HT-29 (cell line): ENCODE measurements around the gene RNASET2. TPM values are rescaled to one million over a fixed set of nuclear protein-coding genes. Genes with fewer than 3 reads are reported as not detected.

Experiments used
- DNase-seq: peaks from one replicate; pipeline ENCODE4 v3.0.0-alpha.2; 2015; ENCODE audit warnings: low spot score
- total RNA-seq: library from RNA; depleted of rRNA; stranded (reverse); fragments of >200 nt; shearing (Covaris generic); gene quantifications from 2 replicates; pipeline ENCODE4 v1.2.3, GENCODE V29; 2014

RNASET2 gene
- total RNA-seq, 1 experiment from 2014 or later = 281 TPM

DNA sequence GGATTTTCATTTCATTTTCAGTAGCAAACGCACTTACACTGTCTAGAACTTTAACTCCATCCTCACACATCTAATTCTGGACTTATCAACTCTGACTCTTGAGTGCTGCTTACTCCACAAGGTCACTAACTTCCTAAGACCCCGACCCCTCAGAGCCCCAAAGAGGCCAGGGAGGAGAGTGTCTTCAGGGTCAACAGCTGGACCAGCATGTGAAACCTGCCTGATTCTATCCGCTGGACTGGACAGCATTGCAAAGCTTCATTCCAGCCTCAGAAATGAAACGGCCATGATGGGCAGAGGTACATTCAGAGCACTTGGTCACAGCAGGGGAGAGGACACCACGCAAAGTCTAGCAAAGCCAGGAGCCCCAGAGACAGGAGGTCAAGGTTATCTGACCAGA, 9.1 kb downstream of the RNASET2 start:
- DNase-seq = no peak

GRCh38 chr6:166946125-166946524, 10.2 kb downstream of the RNASET2 start:
- no peak for DNase-seq

DNA sequence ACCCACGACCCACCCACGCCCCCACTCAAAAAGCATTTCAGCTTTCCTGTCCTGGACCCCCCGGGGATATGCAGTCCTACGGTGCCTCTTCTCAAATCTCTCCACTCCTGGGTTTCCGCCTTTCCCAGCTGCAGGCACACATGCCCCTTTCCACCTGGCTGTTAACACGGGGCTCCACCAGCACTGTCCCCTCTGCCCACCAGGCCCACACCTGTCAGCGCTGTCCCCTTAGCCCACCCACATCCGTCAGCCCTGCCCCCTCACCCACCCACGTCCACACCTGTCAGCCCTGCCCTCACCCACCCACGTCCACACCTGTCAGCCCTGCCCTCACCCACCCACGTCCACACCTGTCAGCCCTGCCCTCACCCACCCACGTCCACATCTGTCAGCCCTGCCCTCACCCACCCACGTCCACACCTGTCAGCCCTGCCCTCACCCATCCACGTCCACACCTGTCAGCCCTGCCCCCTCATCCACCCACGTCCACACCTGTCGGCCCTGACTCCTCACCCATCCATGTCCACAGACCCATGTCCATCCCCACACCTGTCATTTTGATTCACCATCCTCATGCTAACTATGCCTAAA, 11.6 kb downstream of the RNASET2 start:
- no peak for DNase-seq

DNA sequence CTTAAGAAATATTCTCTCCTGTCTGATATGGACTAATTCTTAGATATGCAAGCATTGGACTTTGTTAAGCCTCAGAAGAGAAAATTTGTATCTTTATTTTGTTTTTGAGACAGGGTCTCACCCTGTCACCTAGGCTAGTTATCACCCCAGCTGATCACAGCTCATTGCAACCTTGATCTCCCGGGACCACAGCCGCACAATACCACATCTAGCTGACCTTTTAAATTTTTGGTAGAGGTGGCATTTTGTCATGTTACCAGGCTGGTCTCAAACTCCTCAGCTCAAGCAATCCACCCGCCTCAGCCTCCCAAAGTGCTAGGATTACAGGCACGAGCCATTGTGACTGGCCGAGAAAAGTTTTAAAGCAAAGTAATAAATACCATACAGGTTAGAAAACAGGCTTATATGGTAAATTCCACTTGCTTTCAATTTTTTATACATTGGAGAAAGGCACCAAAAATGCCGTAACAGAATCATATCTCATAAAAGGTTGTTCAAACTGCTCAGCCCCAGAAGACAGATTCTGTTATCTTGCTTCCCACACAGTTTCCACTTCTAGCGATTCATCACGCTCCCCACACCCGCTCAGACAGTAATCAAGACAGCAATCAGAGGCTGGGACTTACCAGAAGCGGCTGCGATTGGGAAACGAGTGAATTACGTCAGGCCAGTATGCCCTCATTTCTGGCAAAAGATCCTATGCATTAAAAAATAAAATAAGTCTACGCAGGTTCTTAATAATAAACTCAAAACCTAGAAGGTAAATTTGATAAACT, 13.8 kb downstream of the RNASET2 start:
- DNase-seq = no peak

DNA sequence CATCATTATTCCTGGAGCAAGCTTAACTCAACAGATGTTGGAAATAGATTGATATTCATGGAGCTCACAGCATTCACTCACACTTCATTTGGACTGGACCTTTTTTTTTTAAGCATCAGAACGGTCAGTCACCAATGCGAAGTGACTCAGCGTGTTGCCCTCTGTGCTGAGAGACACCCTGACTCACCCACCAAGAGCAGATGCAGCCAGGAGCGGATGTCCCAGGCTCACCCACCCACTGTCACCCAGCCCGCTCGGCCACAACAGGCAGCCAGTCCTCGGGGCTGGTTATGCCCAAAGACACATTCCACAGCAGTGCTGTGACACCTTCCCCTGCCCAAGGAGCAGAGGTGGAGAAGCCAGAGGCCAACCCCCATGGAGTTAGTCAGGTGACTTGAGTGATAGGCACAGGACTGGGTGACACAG, 15.7 kb downstream of the RNASET2 start:
- no peak for DNase-seq

GRCh38 chr6:166939894-166940293, 16.5 kb downstream of the RNASET2 start:
- DNase-seq = no peak

DNA sequence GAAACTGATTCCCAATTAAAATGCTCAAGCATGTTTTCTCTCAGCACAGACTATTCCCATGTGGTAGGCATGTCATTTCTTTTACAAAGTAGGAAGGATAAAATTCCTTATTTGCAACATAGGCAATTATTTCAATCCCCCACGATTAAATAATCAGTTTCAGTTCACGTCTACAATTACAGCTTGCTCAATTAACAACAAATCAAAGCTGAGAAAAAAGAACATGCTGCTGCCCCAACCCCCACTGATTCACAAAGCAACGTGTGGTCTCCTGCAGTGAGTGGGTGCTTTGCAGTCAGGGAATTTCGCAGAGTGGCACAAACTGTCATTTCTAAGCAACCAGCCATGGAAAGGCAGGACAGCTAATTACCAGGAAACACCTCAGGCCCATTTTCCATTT, 17.0 kb downstream of the RNASET2 start:
- no peak for DNase-seq

- no peak for DNase-seq
Observed at GRCh38 chr6:166938704-166939103, 17.6 kb downstream of the RNASET2 start.

- DNase-seq = no peak
Observed at GRCh38 chr6:166938150-166938549, 18.2 kb downstream of the RNASET2 start.

GRCh38 chr6:166937746-166938145, 18.6 kb downstream of the RNASET2 start:
- no peak for DNase-seq

DNA sequence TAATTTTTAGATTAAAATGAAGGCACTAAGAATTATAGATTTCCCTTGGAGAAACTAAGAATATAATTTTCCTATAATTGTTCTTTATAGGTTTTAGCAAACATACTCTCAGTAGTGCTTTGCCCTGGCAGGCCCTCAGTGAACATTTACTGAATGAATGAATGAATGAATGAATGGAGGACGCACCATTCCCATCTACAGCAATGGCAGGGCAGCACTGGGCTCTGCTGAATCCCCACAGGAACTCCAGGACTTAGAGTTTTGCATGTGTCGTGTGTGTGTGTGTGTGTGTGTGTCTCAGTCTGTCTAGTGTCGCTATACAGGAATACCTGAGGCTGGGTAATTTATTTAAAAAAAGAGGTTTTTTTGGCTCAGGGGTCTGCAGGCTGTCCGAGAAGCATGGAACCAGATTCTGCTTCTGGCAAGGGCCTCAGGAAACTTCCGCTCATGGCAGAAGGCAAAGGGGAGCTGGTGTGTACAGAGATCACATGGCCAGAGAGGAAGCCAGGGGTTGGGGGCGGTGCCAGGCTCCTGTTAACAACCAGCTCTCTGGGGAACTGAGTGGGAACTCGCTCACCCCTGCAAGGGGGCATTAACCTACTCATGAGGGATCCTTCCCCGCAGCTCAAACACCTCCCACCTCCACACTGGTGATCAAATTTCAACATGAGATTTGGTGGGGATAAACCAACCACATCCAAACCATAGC, 20.1 kb downstream of the RNASET2 start:
- no peak for DNase-seq

GRCh38 chr6:166935353-166935752, 21.0 kb downstream of the RNASET2 start:
- DNase-seq = no peak

GRCh38 chr6:166934174-166934573, 22.2 kb downstream of the RNASET2 start:
- no peak for DNase-seq

DNA sequence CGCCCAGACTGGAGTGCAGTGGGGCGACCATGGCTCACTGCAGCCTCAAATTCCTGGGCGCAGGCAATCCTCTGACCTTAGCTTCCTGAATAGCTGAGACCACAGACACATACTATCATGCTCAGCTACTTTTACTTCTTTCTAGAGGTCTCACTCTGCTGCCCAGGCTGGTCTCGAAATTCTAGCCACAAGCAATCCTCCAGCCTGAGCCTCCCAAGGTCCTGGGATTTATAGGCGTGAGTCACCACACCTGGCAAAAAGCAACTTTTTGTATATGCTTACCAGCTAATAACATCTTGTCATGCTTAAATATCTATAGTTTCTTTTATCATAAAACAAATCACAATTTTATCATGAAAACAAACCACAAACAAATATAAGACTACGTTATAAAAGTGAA, 23.0 kb downstream of the RNASET2 start:
- DNase-seq = no peak

DNA sequence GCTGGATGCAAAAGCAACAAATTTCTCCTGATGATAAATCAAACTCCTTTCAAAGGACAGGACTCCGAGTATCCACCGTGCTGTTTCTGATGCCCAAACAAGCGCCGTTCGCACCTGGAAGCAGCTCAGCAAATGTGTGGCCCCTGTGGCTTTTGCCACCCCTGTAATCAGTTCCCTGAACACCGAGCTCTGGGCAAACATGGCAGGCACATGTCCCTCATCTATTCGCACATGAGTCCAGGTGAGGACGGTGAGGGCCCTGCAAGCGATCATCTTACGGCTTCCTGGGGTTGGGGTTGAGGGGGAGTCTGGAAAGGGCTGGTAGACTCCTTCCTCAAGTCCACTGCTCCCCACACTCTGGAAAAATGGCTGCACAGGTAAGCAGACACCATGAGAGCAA, 23.7 kb downstream of the RNASET2 start:
- no peak for DNase-seq

- DNase-seq = no peak
Observed at GRCh38 chr6:166932116-166932515, 24.2 kb downstream of the RNASET2 start.

DNA sequence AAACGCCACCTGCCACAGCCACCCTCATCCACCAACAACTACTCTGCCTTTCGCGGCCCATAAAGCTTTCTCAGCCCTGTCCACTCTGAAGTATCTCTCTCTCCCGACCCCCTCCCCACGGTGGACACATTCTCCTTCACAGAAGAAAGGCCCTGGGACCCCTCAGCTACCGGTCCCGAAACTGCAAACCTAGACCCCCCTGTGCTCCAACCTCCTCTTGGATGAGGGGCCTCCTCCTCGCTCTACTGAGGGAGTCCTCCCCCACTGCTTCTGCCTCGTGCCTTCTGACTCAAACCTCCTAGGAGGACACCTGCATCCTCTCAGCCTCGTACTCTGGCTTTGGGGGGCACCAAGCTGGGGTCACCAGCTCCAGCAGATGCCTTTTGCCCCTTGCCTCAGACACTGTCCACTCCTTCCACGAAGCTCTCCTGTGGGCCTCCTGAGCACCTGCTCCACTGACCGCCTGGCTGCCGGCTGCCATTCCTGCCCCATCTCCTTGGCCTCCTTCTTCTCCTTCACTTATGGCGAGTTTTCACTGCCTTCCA, 24.9 kb downstream of the RNASET2 start:
- DNase-seq = no peak

DNA sequence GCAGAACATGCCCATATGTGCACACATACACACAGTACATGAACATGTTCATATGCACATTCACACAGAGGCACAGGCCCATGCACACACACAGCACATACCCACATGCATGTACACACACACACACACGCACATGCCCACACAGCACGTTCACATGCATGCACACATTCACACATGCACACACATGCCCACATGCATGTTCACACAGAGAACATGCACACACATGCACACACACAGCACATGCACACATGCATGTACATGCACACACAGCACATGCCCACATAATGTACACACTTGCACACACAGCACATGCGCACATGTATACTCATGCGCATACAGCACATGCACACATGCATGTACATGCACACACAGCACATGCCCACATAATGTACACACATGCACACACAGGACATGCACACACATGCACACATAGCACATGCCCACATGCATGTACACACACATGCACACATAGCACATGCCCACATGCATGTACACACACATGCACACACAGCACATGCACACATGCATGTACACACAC, 25.9 kb downstream of the RNASET2 start:
- DNase-seq = no peak

DNA sequence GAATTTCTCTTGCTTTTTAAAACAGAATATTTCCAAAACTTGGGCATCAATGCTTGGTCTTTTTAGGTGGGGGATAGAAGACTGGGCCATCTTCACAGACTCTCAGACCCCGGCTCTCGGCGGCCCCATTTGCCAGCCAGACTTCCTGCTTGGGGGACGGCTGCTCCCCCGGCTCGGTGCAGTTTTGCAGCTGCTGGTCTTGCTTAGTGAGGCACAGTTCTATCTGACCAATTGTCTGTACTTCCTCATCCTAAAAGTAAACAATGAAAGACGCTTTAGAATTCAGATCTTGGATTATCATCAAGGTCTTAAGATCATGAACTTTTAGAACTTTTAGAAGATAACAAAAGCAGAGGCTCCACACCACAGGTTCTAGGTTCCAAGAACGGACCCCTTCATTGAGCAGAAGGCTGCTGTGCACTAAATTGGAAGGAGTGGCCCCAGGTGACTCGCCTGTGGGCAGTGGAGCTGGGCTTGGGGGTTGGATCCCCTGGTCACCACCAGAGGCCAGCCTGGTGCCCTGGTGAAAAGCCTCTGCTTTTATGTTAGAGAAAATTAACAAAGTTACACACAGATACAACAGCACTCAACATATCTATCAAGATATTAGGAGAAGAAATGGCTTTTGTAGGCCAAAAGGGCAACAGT, 26.7 kb downstream of the RNASET2 start:
- no peak for DNase-seq

- DNase-seq = no peak
Observed at GRCh38 chr6:166928644-166929541, 27.5 kb downstream of the RNASET2 start.
